DMS114 treated with DMSO at 0.1 percent for 48 hours (cell line): ENCODE data around the gene MYO15A.

Source experiments
- DNase-seq: peaks from one replicate; lab custom pipeline; 2025; ENCODE audit not compliant: unreplicated experiment; lab: John Stamatoyannopoulos, UW

The MYO15A gene

GRCh38 chr17:18156171-18156975 lies 47.8 kb downstream of the MYO15A start:
- no peak for DNase-seq

- DNase-seq, result no peak
Measured at GRCh38 chr17:18156976-18157280, 48.4 kb downstream of the MYO15A start.

- DNase-seq, result no peak
Measured at GRCh38 chr17:18157354-18157985, 48.9 kb downstream of the MYO15A start.

- DNase-seq, result no peak
Measured at GRCh38 chr17:18158022-18158600, 49.6 kb downstream of the MYO15A start.

GRCh38 chr17:18159551-18160120 lies 51.1 kb downstream of the MYO15A start:
- DNase-seq, result no peak

- no peak for DNase-seq
Measured at GRCh38 chr17:18160128-18160856, 51.7 kb downstream of the MYO15A start.

- DNase-seq, result no peak
Measured at GRCh38 chr17:18161207-18162145, 52.9 kb downstream of the MYO15A start.

GRCh38 chr17:18163547-18163946 lies 55.0 kb downstream of the MYO15A start:
- no peak for DNase-seq

GRCh38 chr17:18166894-18167293 lies 58.3 kb downstream of the MYO15A start:
- DNase-seq, result no peak

- no peak for DNase-seq
Measured at GRCh38 chr17:18167421-18167820, 58.9 kb downstream of the MYO15A start.

GRCh38 chr17:18172531-18173278 lies 64.1 kb downstream of the MYO15A start:
- DNase-seq, result no peak

- DNase-seq, result no peak
Measured at GRCh38 chr17:18173740-18174139, 65.2 kb downstream of the MYO15A start.

- no peak for DNase-seq
Measured at GRCh38 chr17:18176176-18176575, 67.6 kb downstream of the MYO15A start.

GRCh38 chr17:18177133-18177532 lies 68.6 kb downstream of the MYO15A start:
- DNase-seq, result no peak

- no peak for DNase-seq
Measured at GRCh38 chr17:18177722-18178121, 69.2 kb downstream of the MYO15A start.

GRCh38 chr17:18179196-18179595 lies 70.6 kb downstream of the MYO15A start:
- DNase-seq, result no peak

- no peak for DNase-seq
Measured at GRCh38 chr17:18179804-18180203, 71.2 kb downstream of the MYO15A start.

GRCh38 chr17:18181358-18181757 lies 72.8 kb downstream of the MYO15A start:
- no peak for DNase-seq

GRCh38 chr17:18182110-18182977 lies 73.8 kb downstream of the MYO15A start:
- DNase-seq, result no peak
